Activated T-helper 9 cell treated with anti-CD3 and anti-CD28 coated beads, Interleukin-2, amount 50 U/mL, for 16 hours (primary cell): ENCODE data around the gene COL4A6.

ENCODE experiments used
- DNase-seq: peaks from one replicate; pipeline ENCODE4 v3.0.0-alpha.2; 2020; ENCODE audit warnings: low read depth

The COL4A6 gene

GRCh38 chrX:108159028-108159670 is 279.1 kb downstream of the COL4A6 start:
- DNase-seq: no peak

GRCh38 chrX:108157628-108158027 is 280.6 kb downstream of the COL4A6 start:
- DNase-seq: no peak

DNA sequence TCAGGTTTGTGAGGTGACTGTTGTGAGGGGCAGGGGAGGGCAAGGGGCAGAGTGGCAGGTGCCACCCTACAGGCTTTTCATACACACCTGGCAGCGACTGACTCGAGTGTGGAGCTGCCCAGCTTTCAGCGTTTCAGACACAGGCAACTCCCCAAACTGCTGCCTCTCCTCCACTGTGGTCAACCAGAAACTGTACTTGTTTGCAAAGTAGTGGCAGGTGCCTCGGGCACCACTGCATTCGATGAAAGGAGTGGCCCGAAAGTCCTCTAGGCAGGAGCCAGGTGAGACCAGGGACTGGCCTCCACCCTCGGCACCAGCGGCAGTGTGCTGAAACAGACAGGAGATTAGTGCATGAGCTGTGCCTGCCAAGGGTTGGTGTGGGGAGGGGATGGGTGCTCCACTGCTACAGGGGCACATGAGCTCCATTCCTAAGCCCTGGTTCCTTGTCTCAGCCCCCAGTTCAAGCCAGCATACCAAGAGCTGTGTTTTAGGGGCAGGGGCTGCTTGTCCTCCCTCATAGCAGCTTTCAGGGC is 281.2 kb downstream of the COL4A6 start:
- no peak for DNase-seq

DNA sequence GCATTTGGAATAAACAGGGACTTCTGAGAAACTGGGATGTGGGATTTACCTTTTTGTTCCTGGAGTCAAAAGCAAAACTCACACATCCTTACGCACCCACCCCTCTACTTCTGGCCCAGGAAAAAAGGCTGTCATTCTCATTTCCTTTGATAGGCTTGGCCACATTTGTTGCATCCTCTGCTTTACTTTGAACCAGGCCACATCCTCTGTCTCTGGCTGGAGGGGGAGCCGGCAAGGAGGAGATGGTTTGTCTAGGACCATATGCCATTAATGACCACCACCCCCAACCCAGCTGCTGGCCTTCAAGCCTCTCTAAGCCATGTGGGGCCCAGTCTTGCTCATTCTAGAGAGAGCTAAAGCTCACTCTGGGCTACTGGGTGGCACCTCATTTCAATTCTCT is 282.1 kb downstream of the COL4A6 start:
- no peak for DNase-seq

GRCh38 chrX:108148524-108148923 is 289.7 kb downstream of the COL4A6 start:
- no peak for DNase-seq

- DNase-seq: no peak
Measured at GRCh38 chrX:108138814-108139702, 299.2 kb downstream of the COL4A6 start.

- DNase-seq: no peak
Measured at GRCh38 chrX:108134724-108135123, 303.5 kb downstream of the COL4A6 start.

DNA sequence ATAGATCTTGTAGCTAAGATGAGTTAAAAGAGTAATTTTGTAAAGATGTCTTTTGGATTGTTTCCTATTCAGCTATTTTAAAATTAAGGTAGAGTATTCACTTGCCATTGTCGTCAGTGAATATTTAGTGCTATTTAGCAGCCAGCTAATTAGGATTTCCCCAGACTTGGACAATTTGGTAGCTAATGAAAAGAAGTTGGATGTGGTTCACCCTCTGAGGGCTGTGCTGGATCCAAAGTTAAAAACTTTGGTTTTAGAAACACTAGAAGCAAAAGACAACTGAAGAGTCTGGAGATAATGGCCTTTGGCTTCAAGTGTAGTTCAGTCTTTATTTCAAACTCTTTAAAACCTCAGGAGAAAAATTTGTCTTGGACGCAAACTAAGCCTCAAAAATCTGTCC is 305.3 kb downstream of the COL4A6 start:
- no peak for DNase-seq

DNA sequence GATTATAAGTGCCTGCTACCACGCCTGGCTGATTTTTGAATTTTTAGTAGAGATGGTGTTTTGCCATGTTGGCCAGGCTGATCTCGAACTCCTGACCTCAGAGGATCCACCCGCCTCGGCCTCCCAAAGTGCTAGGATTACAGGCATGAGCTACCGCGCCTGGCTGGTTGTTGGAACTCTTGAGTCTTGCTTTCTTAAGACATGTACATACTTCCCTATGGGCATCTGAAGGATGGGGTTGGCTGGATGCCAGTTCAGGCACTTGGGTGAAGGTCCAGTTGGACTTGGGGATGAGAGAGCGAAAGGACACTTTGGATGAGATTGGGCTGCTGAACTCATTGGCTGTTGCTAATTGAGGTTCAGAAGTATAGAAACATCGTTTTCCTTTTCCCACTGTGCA is 306.2 kb downstream of the COL4A6 start:
- no peak for DNase-seq

GRCh38 chrX:108131471-108131870 is 306.8 kb downstream of the COL4A6 start:
- no peak for DNase-seq

DNA sequence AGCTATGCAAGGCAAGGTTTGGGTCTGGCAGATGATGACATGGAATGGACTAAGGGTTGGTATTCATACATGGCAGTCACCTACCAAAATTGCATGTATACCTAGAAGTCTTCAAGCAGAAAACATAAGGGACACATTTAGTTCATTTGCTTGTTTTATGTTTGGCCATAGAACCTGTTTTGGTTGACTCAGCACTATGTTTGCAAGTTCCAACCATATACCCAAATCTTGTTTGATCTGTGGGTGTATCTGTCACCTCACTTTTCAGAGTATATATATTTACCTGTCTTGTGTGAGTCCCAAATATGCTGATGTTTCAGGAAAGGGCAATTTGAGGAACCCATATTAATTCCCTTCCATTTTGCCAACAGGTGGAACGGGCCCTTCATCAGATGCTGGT is 307.3 kb downstream of the COL4A6 start:
- no peak for DNase-seq

DNA sequence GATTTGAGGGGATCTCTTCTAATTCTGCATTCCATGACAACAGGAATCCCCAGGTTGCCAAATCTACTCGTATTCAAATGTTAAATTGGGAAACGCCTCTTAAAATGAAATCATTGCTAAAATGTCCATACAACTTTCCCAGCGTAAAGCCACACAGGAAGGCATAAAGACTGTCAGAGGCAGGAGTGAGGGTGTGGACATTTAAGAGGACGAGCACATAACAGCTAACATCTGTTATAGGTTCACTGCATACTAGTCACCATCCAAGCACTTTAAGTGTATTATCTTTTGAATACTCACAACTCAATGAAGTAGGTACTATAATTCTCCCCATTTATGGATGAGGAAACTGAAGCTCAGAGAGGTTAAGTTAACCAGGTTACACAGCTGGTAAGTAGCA is 311.1 kb downstream of the COL4A6 start:
- DNase-seq: no peak

DNA sequence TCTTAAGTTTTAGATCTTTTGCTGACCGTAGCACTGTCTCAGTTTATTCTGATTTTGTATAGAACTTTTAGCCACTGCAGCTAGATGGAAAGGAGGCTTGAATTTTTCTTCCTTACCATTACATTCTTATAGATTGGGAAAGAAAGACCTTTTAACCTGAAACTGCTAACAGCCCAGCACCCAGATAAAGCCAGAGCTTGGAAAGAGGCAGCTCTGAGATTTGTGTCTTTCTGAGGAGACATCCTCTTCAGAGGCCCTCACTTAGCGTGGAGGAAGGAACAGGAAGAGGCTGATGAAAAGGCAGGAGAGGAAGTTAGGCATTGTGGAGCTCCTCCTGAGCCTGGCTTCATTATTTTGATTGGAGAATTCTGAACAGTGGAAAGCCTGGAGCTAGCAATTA is 311.6 kb downstream of the COL4A6 start:
- DNase-seq: no peak

- DNase-seq: no peak
Measured at GRCh38 chrX:108123591-108124366, 314.4 kb downstream of the COL4A6 start.

DNA sequence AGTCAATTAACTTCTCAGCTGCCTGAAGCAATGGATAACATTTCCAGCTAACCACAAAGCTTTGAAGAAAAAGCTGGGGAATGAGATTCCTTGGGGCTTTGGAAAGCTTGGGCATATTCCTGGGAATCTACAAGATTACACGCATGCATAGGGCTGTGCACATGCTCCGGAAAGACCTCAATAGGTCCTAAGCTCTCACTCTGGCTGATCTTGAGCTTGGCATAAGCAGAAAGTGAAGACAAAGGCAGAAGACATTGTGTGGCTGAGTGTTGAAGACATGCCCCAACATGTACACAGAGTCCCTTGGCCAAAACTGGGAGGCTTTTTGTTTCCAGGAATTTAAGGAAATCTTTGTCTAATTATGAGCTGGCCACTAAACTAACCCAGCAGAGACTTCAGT is 315.5 kb downstream of the COL4A6 start:
- DNase-seq: no peak

GRCh38 chrX:108121291-108121690 is 316.9 kb downstream of the COL4A6 start:
- no peak for DNase-seq

DNA sequence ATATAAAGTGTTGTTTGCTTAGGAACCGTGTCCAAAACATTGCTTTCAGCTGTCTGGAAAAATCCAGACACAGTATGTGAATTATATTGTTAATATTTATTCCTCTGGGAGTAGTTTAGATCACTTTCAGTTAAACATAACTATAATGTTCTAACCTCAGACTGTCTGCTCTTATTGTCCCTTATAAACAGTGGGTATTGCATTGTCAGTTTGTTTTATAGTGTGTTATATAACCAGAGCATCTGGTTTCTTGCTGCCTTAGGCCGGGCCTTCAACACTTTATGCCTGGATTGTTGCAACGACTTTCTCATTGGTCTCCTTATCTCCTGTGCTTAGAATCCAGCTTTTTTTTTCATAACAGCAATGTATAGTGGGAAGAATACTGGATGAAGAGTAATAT is 320.2 kb downstream of the COL4A6 start:
- no peak for DNase-seq

DNA sequence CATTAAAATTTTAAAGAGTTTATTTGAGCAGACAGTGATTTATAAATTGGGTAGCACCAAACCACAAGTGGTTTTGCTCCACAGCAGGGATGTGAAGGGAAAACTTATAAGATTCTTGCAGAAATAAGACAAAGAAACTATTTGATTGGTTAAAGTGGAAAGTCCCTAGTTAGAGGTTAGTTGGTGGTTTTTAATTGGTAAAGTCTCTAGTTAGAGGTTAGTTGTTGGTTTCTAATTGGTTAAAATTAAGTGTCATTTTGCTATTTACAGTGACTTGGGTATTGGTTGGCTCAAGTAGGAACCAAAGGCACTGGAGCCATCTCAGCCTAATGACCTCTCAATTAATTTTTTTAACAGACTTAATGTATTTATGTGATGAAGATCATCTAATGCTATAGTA is 323.7 kb downstream of the COL4A6 start:
- no peak for DNase-seq
